Measurements from ENCODE around the gene ABCA13.

DNA sequence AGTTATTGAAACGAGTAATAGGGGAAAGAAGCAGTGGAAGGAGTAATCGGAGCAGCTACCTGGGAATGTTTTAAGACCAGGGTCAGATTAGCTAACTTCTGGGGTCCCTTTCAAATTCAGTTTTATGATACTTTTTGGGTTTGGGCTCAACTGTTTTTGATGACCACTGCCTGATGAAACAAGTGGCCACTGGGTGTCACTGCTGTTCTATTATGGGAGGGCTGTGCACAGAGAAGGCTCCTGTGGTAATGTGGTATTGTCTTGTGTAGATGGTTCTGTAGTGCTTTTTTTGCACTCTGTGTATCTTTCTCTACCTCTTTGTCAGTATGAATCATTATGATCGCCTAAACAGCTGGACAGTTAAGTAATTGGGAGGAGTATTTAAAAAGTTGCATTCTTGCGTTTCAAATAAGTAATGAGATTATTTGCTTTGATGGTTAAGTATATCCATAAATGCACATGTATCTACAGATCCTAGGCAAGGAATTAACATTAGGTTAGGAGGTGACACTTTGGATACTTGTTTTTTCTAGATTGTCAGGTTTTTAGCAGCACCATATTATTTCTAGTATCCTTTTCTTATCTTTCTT, 128.4 kb downstream of the ABCA13 start:
- TF ChIP-seq, protein P1, sequence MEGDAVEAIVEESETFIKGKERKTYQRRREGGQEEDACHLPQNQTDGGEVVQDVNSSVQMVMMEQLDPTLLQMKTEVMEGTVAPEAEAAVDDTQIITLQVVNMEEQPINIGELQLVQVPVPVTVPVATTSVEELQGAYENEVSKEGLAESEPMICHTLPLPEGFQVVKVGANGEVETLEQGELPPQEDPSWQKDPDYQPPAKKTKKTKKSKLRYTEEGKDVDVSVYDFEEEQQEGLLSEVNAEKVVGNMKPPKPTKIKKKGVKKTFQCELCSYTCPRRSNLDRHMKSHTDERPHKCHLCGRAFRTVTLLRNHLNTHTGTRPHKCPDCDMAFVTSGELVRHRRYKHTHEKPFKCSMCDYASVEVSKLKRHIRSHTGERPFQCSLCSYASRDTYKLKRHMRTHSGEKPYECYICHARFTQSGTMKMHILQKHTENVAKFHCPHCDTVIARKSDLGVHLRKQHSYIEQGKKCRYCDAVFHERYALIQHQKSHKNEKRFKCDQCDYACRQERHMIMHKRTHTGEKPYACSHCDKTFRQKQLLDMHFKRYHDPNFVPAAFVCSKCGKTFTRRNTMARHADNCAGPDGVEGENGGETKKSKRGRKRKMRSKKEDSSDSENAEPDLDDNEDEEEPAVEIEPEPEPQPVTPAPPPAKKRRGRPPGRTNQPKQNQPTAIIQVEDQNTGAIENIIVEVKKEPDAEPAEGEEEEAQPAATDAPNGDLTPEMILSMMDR (IDR thresholded peaks at IDR 0.05; ENCODE audit: insufficient read depth, low read length), result peak; percentile 63
- TF ChIP-seq GABPA (IDR thresholded peaks at IDR 0.05; ENCODE audit: low read depth), result no peak
- TF ChIP-seq POLR2AphosphoS5 (IDR thresholded peaks at IDR 0.05; ENCODE audit: low read depth), result no peak
